Right lobe of liver (tissue), 4 donors: ENCODE data around the gene ISG15.

Experiments
- CTCF ChIP-seq, 4 donors: fragments of 200-600 bp in 3 of 4; fragments of 450-650 bp in 1 of 4; IDR thresholded peaks; one replicate each; pipeline versions ENCODE4 v1.5.1 to v1.8.0; 2016 to 2022; ENCODE audit warnings: antibody characterized with exemption in 4 of 4, mild to moderate bottlenecking in 2 of 4
- POLR2A ChIP-seq: fragments of 450-650 bp; IDR thresholded peaks from one replicate; pipeline ENCODE4 v1.6.1; 2017; ENCODE audit warnings: antibody characterized with exemption, mild to moderate bottlenecking
- donor health status: DM: no; HTN: no; CAD: no.
- donor health status: DM: no; HTN: no; CAD: no.
- donor health status: DM: no; HTN: yes; CAD: no.

- TF ChIP-seq CTCF (IDR thresholded peaks at IDR 0.05) (no peak), POLR2A (peak; percentile 60)
Observed at GRCh38 chr1:1004780-1005697, 8.3 kb upstream of the ISG15 start.
